ENCODE results near the gene CARD9. TPM values are rescaled to one million over a fixed set of nuclear protein-coding genes. Genes with fewer than 3 reads are reported as not detected.
"Not testable (repeated sequence)": the region's sequence is repeated elsewhere in the genome, so short reads cannot be mapped to it uniquely, and the experiment has no call there.

The CARD9 gene
- total RNA-seq, 1 donor from 2014 or later, result not detected

DNA sequence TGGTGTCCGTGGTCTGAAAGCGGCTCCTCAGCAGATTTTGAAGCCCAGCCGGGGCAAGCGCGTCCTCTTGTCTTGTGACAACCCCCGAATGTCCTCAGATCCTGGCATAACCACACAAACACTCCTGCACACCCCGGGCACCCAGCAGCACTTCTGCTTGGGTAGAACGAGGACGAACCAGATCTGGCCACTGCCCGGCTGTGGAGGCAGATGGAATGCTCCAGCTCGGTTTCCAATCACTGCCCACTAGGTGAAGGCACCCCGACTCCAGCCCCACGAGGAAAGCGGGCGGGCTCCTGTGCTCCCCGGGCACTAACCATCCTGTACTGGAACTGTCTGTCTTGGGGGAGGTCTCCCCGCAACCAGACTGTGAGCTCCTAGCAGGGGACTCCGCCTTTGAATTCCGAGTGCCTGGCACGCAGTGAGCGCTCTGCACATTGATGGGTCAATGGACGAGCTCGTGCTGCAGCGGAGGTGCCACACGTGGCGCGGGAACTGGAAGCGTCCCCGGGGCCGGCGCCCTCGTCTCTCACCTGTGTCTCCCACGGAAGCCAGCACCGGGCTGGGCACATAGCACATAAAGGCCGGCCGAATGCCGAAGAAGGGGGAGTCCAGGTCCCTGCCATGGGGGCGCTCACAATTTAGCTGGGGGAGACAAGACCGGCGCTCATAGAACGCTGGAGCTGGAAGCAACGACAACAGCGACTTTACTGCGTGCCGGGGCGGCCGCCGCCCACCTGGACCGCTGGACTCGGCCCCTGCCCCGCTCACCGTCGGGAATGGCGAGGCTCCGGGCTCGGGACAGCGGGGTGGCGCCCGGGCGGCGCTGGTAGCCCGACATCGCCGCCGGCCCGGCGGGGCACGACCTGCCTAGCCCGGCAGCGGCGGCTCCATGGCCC lies 36.3 kb upstream of the CARD9 start:
- Mint-ChIP-seq H3K4me3 (peak overlapping the region; percentile 91), H3K27me3 (ENCODE audit: insufficient read depth, low read depth) (peaks cover 11% of the 10 kb centered on the region), H3K27ac (no peak overlapping the region), H3K9me3 (no peaks in the 10 kb centered on the region), H3K4me1 (peaks cover 29% of the 10 kb centered on the region), H3K36me3 (peaks cover 11% of the 10 kb centered on the region)
- H3K4me1 ChIP-seq, result peaks cover 13% of the 10 kb centered on the region
- H3K9ac ChIP-seq, result peak overlapping the region; percentile 55
- peak; percentile 67 for DNase-seq (ENCODE audit: low spot score)
- no peaks in the 10 kb centered on the region for H3K9me3 ChIP-seq (ENCODE audit: low read depth)
- TF ChIP-seq EZH2phosphoT487 (IDR thresholded peaks at IDR 0.05) (no peak), EZH2 (IDR thresholded peaks at IDR 0.05) (no peak)
- TF ChIP-seq, protein P1, sequence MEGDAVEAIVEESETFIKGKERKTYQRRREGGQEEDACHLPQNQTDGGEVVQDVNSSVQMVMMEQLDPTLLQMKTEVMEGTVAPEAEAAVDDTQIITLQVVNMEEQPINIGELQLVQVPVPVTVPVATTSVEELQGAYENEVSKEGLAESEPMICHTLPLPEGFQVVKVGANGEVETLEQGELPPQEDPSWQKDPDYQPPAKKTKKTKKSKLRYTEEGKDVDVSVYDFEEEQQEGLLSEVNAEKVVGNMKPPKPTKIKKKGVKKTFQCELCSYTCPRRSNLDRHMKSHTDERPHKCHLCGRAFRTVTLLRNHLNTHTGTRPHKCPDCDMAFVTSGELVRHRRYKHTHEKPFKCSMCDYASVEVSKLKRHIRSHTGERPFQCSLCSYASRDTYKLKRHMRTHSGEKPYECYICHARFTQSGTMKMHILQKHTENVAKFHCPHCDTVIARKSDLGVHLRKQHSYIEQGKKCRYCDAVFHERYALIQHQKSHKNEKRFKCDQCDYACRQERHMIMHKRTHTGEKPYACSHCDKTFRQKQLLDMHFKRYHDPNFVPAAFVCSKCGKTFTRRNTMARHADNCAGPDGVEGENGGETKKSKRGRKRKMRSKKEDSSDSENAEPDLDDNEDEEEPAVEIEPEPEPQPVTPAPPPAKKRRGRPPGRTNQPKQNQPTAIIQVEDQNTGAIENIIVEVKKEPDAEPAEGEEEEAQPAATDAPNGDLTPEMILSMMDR (IDR thresholded peaks at IDR 0.05), result no peak
- H3K27ac ChIP-seq, result no peak overlapping the region
- H4K20me1 ChIP-seq (ENCODE audit: low read depth), result peaks cover 31% of the 10 kb centered on the region
- H2AFZ ChIP-seq (replicated peaks), result peak overlapping the region; percentile 85
- H3K27me3 ChIP-seq, result no peaks in the 10 kb centered on the region
- no peaks in the 10 kb centered on the region for H3F3A ChIP-seq (ENCODE audit: low read depth)
- H3K79me2 ChIP-seq (ENCODE audit: low read depth), result peaks cover 46% of the 10 kb centered on the region
- H3K4me3 ChIP-seq, result peak overlapping the region; percentile 93
- peaks cover 8% of the 10 kb centered on the region for H3K36me3 ChIP-seq
- peak overlapping the region; percentile 100 for H3K4me2 ChIP-seq

DNA sequence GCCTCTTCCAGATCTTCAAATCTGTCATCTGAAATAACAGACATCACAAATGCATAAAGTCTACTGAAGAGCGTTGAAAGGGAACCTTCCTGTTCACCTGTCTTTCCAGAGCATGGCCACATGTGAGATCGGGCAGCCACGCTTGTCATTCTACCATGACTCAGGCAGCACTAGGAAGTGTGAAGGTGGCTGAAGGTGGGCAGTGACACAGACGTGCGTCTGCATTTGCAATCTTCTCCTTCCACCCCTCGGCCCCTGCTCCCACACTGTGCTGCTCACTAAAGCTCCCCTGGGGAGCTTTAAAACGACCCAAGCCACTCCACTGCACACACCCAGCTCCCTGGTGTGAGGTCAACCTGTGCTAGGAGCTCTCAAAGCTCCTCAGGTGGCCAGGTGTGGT lies 34.4 kb upstream of the CARD9 start:
- Histone ChIP-seq H3K27me3 (no peaks in the 10 kb centered on the region), H3K4me3 (no peak overlapping the region), H3F3A (ENCODE audit: low read depth) (no peaks in the 10 kb centered on the region), H2AFZ (replicated peaks) (no peak overlapping the region), H3K4me2 (no peak overlapping the region), H3K9ac (no peak overlapping the region), H3K4me1 (peaks cover 13% of the 10 kb centered on the region), H3K79me2 (ENCODE audit: low read depth) (peaks cover 42% of the 10 kb centered on the region), H3K36me3 (peaks cover 8% of the 10 kb centered on the region), H4K20me1 (ENCODE audit: low read depth) (peaks cover 31% of the 10 kb centered on the region), H3K9me3 (ENCODE audit: low read depth) (no peaks in the 10 kb centered on the region), H3K27ac (no peak overlapping the region)
- no peaks in the 10 kb centered on the region for H3K9me3 Mint-ChIP-seq
- TF ChIP-seq EZH2 (IDR thresholded peaks at IDR 0.05) (no peak), EZH2phosphoT487 (IDR thresholded peaks at IDR 0.05) (no peak)
- TF ChIP-seq, protein P1 (IDR thresholded peaks at IDR 0.05), result no peak
- H3K36me3 Mint-ChIP-seq, result peaks cover 11% of the 10 kb centered on the region
- no peak overlapping the region for H3K27ac Mint-ChIP-seq
- DNase-seq (ENCODE audit: low spot score), result no peak
- H3K4me1 Mint-ChIP-seq, result peaks cover 29% of the 10 kb centered on the region
- H3K27me3 Mint-ChIP-seq (ENCODE audit: insufficient read depth, low read depth), result peaks cover 14% of the 10 kb centered on the region
- H3K4me3 Mint-ChIP-seq, result peak overlapping the region; percentile 61

DNA sequence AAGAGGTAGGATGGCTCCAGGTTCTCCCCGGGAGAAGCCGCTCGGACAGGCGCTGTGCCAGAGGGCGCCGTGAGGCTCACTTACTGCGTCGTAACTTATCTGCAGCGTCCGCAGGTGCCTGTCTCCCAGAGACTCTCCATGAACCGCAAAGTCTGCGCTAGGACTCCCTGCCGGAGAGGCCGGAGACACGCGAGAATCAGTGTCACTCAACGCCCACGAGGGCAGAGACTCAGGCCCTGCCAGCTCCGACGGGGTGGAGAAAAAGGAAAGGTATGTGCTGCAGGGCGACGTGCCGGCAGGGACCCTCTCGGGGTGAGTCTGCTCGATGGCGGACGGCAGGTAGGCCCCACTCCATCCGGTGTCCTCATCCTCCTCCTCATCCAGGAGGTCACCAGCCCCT lies 33.6 kb upstream of the CARD9 start:
- not testable (repeated sequence) for H3K27ac Mint-ChIP-seq; H3K36me3 ChIP-seq; DNase-seq (ENCODE audit: low spot score); H3K9me3 Mint-ChIP-seq; H3K9ac ChIP-seq; H2AFZ ChIP-seq (replicated peaks); H3K4me3 Mint-ChIP-seq; H3K4me2 ChIP-seq; H3K4me3 ChIP-seq; H3K27ac ChIP-seq; H3K9me3 ChIP-seq (ENCODE audit: low read depth); H3K27me3 ChIP-seq; H3F3A ChIP-seq (ENCODE audit: low read depth)
- H3K4me1 ChIP-seq, result peaks cover 13% of the 10 kb centered on the region
- Mint-ChIP-seq H3K4me1 (peaks cover 29% of the 10 kb centered on the region), H3K27me3 (ENCODE audit: insufficient read depth, low read depth) (peaks cover 14% of the 10 kb centered on the region), H3K36me3 (peaks cover 15% of the 10 kb centered on the region)
- H4K20me1 ChIP-seq (ENCODE audit: low read depth), result peaks cover 31% of the 10 kb centered on the region
- peaks cover 34% of the 10 kb centered on the region for H3K79me2 ChIP-seq (ENCODE audit: low read depth)

DNA sequence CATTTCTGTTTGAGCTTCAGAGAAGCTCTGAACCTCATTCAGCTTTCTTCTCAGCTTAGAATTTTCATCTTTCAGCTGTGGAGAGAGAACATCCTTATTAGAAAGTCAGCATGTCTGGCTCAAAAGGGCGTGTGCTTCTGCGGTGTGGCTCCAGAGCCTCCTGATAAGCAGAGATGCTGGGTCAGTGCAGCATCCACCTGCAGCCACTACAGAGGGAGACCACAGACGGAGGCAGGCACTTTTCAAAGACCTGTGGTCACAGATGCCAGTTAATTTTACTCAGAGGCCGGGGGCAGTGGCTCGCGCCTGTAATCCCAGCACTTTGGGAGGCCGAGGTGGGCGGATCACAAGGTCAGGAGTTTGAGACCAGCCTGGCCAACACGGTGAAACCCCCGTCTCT lies 32.4 kb upstream of the CARD9 start:
- not testable (repeated sequence) for H3K27ac ChIP-seq; H3K4me1 ChIP-seq; H3K9ac ChIP-seq; H3K9me3 Mint-ChIP-seq; H3K4me2 ChIP-seq; H3K27me3 ChIP-seq; DNase-seq (ENCODE audit: low spot score); H3K27ac Mint-ChIP-seq; H3K4me3 ChIP-seq; H3K4me3 Mint-ChIP-seq; H3K9me3 ChIP-seq (ENCODE audit: low read depth); H3K36me3 ChIP-seq; H2AFZ ChIP-seq (replicated peaks)
- peaks cover 22% of the 10 kb centered on the region for H3K79me2 ChIP-seq (ENCODE audit: low read depth)
- Mint-ChIP-seq H3K36me3 (peaks cover 18% of the 10 kb centered on the region), H3K4me1 (peaks cover 19% of the 10 kb centered on the region), H3K27me3 (ENCODE audit: insufficient read depth, low read depth) (peaks cover 16% of the 10 kb centered on the region)
- peaks cover 19% of the 10 kb centered on the region for H4K20me1 ChIP-seq (ENCODE audit: low read depth)
- peaks cover 10% of the 10 kb centered on the region for H3F3A ChIP-seq (ENCODE audit: low read depth)

Measured in neural progenitor cell (in vitro differentiated cells).